GM19438 (cell line): ENCODE data around the gene MRNIP.
"Not testable (repeated sequence)": the region's sequence is repeated elsewhere in the genome, so short reads cannot be mapped to it uniquely, and the experiment has no call there.

Experiments
- ATAC-seq: cut with Tn5 transposase; IDR thresholded peaks from one replicate; pipeline ENCODE4 v1.9.1; 2021; ENCODE audit warnings: low read depth; ENCODE audit not compliant: unreplicated experiment

Gene MRNIP

DNA sequence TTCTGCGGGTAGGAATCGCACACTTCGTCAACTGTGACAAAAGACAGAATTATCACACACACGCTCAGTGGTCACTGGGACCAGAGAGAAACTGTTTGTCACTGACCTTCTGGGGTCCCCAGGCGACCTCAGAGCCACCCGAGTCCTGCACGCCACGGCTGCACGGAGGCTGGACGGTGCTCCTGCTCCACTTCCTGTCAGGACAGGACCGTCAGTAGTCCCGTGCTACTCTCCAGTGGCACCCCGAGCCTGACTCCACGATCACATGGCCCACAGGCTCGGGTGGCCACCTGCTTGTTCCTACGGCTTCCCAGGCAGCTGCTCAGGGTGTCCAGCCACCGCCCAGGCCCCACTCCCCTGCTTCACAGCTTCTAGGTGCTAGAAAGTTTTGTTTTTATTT is 17.9 kb downstream of the MRNIP start:
- no peak for ATAC-seq

DNA sequence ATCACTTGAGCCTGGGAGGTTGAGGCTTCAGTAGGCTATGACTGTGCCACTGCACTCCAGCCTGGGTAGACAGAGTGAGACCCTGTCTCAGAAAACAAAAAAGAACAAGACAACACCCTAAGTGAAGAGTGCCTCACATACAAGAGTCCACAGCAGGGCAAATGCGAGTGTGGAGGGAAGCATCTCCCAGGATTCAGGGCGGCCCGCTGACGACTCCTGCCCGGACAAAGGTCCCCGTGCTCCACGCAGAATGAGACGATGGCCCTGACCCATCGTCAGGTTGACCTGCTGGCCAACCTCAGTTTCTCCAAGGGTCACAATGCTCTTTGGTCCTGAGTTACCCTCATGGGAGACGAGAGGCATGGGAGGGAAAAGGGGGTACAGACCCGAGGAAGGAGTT is 18.3 kb downstream of the MRNIP start:
- no peak for ATAC-seq

GRCh38 chr5:179839328-179840256 is 19.0 kb downstream of the MRNIP start:
- ATAC-seq, result no peak

DNA sequence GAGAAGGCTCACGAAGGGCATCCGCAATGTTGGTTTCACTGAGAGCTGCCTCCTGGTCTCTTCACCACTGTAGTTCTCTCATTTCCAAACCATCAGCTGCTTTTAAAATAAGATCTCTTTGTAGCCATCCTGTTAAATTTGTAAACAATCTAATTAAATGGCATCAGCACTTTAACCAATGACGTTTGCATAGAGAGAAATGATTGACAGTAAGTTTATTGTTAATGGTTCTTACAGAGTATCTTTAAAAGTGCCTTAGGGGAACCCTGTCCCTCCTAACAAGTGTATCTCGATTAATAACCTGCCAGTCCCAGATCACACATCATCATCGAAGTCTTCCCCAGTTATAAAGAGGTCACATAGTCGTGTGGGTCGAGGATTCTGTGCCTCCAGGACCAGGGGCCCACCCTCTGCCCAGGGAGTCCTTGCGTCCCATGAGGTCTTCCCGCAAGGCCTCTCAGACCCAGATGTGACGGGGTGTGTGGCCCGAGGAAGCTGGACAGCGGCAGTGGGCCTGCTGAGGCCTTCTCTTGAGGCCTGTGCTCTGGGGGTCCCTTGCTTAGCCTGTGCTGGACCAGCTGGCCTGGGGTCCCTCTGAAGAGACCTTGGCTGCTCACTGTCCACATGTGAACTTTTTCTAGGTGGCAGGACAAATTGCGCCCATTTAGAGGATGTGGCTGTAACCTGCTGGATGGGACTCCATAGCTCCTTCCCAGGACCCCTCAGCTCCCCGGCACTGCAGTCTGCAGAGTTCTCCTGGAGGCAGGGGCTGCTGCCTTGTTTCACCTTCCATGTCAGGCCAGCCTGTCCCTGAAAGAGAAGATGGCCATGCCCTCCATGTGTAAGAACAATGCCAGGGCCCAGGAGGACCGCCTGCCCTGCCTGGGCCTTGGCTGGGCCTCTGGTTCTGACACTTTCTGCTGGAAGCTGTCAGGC is 21.3 kb downstream of the MRNIP start:
- no peak for ATAC-seq

DNA sequence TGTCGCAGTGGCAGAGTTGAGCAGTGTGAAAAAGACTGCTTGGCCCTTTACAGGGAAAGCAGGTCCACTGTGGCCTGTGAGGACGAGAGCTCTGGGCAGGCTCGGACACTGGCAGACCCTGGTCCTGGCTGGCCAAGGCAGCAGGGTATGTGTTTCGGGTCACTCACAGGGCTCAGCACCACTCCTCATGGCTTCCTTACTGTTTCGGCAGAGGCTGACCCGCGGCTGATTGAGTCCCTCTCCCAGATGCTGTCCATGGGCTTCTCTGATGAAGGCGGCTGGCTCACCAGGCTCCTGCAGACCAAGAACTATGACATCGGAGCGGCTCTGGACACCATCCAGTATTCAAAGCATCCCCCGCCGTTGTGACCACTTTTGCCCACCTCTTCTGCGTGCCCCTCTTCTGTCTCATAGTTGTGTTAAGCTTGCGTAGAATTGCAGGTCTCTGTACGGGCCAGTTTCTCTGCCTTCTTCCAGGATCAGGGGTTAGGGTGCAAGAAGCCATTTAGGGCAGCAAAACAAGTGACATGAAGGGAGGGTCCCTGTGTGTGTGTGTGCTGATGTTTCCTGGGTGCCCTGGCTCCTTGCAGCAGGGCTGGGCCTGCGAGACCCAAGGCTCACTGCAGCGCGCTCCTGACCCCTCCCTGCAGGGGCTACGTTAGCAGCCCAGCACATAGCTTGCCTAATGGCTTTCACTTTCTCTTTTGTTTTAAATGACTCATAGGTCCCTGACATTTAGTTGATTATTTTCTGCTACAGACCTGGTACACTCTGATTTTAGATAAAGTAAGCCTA is 22.2 kb downstream of the MRNIP start:
- ATAC-seq, result no peak

- not testable (repeated sequence) for ATAC-seq
Measured at GRCh38 chr5:179834871-179835270, 23.7 kb downstream of the MRNIP start.

GRCh38 chr5:179834120-179834519 is 24.5 kb downstream of the MRNIP start:
- no peak for ATAC-seq

GRCh38 chr5:179833709-179834070 is 24.9 kb downstream of the MRNIP start:
- ATAC-seq, result no peak

DNA sequence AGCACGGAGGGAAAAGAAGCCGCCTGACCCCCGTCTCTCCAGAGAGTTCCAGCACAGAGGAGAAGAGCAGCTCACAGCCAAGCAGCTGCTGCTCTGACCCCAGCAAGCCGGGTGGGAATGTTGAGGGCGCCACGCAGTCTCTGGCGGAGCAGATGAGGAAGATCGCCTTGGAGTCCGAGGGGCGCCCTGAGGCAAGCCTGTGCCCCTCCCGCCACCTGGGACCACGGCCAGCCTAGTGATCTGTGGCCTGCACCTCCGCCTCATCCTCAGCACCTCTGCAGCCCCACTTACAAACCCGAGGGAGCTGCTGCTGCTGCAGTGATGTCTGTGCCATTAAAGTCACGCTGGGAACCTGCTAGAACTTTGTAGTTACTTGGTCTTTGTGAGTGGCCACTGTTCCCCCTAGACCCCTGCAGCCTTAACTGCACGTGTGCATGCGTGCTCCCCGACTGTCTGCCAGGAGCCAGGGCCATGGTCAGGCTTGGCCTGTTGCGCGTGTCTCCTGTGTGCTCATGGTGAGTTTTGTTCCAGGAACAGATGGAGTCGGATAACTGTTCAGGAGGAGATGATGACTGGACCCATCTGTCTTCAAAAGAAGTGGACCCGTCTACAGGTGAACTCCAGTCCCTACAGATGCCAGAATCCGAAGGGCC is 25.4 kb downstream of the MRNIP start:
- ATAC-seq, result no peak

- ATAC-seq, result no peak
Measured at GRCh38 chr5:179832039-179832745, 26.4 kb downstream of the MRNIP start.

DNA sequence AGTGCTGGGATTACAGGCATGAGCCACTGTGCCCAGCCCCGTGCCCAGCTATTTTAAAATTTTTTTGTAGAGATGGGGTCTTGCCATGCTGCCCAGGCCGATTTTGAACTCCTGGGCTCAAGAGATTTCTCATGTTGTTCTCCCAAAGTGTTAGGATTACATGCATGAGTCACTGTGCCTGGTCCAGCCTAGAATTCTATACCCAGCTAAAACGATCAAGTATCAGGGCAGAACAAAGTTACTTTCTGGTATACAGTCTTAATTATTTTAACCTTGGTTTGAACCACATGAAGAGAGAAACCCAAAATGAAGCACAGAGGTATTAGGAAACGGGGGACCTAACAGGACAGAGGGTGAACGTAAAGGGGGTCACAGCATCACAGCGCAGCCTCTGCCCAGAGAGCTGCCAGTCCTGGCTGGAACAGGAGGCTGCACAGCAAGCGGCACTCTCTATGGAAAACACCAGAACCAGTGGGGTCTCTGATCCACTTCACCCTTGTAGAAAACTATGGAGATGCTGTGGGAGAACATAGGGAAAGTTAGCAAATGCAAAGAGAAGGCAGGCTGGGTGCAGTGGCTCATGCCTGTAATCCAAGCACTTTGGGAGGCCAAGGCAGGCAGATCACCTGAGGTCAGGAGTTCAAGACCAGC is 27.7 kb downstream of the MRNIP start:
- ATAC-seq, result no peak

- ATAC-seq, result no peak
Measured at GRCh38 chr5:179829732-179830435, 28.7 kb downstream of the MRNIP start.

- ATAC-seq, result no peak
Measured at GRCh38 chr5:179828756-179829421, 29.7 kb downstream of the MRNIP start.

DNA sequence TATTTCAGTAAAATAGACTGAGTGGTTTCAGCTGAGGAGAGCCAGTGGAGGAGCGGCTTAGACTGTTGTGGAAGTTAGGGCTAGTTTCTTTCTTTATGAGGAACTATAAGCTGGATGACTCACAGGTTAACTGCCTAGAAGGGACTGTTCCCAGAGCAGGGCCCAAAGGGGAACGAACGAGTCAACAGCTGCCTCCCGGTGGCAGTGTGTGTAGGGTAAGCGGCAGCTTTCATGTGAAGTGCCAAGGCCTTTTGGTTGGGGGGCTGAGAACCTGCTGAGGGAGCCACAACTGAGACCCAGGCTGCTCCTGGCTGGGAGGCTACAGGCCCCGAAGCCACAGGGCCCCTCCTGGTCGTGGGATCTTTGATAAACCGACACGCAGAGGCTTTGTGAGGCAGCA is 30.9 kb downstream of the MRNIP start:
- no peak for ATAC-seq

- no peak for ATAC-seq
Measured at GRCh38 chr5:179825655-179826182, 32.9 kb downstream of the MRNIP start.

DNA sequence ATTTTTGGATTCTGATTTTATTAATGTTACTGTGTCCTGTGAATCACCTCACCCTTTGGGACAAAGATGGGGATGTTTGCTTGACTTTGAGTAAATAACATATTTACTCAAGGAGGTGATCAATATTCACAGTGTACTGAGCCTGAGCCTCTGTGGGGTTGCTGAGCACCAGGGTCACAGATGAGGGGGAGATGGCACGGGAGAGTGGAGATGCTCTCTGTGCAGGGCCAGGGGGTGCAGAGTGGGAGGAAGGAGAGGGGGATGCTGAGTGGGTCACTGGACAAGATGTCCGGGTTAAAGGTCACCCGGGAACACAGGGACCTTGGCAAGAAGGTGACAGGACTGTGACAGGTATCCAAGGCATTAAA is 33.9 kb downstream of the MRNIP start:
- ATAC-seq, result no peak

DNA sequence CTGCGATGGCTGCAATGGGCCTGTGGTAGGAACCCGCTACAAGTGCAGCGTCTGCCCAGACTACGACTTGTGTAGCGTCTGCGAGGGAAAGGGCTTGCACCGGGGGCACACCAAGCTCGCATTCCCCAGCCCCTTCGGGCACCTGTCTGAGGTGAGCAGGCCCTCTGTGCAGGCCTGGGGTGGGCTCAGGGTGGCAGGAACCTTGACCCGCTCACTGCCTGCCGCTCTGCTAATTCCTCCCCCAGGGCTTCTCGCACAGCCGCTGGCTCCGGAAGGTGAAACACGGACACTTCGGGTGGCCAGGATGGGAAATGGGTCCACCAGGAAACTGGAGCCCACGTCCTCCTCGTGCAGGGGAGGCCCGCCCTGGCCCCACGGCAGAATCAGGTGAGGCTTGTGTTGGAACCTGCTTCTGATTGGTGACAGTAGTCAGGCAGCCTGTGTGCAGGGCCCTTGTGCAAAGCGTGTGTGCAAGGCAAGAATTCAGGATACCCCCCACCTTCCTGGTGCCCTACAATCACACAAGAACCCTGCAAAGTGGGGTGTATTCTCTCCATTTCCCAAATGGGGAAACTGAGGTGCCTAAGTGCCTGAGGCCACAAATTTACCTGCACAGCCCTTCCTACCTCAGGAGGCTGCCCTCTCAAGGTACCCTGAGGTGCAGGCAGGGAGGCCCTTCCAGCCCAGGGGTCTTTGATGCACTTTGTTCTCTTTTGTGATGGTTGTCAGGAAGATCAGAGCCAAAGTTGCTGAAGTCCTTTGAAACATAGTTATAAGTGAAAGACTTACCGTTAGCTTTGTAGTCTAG is 34.5 kb downstream of the MRNIP start:
- ATAC-seq, result no peak
